Measurements from ENCODE around the gene POMT1.

DNA sequence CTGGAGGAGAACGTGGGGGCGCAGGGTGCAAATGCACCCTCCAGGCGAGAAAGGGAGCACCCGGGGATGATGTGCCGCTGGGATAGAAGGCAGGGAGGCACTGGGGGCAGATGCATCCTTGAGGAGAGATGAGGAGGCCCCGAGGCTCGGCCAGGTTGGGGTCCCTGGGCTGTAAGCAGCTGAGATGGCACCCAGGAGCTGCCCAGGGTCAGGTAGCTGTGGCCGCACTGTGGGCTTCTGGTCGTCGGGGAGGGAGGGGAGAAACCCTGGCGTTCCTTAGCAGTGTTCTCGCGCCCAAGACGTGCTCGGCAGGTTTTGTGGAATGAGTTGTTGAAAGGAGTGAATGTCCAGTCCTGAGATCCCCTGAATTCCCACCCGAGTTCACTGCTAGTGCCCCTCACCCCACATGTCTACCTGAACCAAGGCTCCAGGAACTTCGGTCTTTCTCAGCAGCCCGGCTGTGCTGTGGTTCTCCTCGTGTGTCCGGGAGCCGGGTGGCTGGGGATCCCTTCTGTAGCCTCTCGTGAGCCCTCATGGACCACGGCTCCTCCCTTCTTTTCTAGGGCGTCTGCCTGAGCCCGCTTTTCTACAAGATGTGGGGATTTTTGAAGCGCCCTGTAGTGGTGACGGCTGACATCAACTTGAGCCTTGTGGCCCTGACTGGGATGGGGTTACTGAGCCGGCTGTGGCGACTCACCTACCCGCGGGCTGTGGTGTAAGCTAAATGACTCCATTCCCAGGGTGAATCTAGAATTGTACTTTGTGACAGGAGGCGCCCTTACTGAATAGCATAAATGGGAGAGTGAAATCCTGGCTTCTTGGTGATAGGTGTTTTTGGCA lies 1.1 kb downstream of the POMT1 start:
- TF ChIP-seq, protein P1, sequence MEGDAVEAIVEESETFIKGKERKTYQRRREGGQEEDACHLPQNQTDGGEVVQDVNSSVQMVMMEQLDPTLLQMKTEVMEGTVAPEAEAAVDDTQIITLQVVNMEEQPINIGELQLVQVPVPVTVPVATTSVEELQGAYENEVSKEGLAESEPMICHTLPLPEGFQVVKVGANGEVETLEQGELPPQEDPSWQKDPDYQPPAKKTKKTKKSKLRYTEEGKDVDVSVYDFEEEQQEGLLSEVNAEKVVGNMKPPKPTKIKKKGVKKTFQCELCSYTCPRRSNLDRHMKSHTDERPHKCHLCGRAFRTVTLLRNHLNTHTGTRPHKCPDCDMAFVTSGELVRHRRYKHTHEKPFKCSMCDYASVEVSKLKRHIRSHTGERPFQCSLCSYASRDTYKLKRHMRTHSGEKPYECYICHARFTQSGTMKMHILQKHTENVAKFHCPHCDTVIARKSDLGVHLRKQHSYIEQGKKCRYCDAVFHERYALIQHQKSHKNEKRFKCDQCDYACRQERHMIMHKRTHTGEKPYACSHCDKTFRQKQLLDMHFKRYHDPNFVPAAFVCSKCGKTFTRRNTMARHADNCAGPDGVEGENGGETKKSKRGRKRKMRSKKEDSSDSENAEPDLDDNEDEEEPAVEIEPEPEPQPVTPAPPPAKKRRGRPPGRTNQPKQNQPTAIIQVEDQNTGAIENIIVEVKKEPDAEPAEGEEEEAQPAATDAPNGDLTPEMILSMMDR (conservative IDR thresholded peaks at IDR 0.05; ENCODE audit: low read length): no peak
- TF ChIP-seq EZH2phosphoT487 (IDR thresholded peaks at IDR 0.05; ENCODE audit: borderline replicate concordance, low read depth, low read length): no peak
